Uterus (tissue), 2 donors: ENCODE measurements around the gene PRR9.

Experiments
- POLR2A ChIP-seq, 2 donors: fragments of 450-650 bp; IDR thresholded peaks; one replicate each; pipeline ENCODE4 v1.6.1; 2016; ENCODE audit warnings: antibody characterized with exemption in 2 of 2, mild to moderate bottlenecking in 1 of 2, moderate library complexity in 1 of 2
- TF ChIP-seq, protein P1 (sequence below), 4 experiments: fragments of 200-600 bp in 2 of 4; fragments of 450-650 bp in 2 of 4; sonication (generic) in 2 of 4; IDR thresholded peaks; one replicate each; pipeline ENCODE4 v1.5.1; 2016 to 2019; ENCODE audit warnings: antibody characterized with exemption in 4 of 4, mild to moderate bottlenecking in 2 of 4, moderate library complexity in 1 of 4

DNA sequence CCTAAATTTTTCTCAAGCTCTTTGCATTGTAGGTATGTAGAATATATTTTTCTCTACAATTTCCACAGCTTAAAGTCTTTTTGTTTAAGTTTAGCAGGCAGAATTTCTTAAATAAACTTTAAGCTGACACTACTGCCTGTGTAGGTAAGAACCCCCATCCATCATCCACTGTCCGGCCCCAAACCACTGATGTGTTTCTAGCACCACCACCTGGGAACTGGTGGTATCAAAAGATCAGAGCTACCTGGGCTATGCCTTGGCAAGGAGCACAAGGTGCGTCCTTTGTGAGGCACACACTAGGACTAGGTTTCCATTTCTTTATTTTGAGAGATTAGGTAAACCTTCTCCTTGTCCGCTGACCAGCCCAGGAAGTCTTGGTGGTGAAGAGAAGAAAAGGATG lies 24.7 kb upstream of the PRR9 start:
- TF ChIP-seq, protein P1, sequence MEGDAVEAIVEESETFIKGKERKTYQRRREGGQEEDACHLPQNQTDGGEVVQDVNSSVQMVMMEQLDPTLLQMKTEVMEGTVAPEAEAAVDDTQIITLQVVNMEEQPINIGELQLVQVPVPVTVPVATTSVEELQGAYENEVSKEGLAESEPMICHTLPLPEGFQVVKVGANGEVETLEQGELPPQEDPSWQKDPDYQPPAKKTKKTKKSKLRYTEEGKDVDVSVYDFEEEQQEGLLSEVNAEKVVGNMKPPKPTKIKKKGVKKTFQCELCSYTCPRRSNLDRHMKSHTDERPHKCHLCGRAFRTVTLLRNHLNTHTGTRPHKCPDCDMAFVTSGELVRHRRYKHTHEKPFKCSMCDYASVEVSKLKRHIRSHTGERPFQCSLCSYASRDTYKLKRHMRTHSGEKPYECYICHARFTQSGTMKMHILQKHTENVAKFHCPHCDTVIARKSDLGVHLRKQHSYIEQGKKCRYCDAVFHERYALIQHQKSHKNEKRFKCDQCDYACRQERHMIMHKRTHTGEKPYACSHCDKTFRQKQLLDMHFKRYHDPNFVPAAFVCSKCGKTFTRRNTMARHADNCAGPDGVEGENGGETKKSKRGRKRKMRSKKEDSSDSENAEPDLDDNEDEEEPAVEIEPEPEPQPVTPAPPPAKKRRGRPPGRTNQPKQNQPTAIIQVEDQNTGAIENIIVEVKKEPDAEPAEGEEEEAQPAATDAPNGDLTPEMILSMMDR (IDR thresholded peaks at IDR 0.05), result no peak
- TF ChIP-seq POLR2A (IDR thresholded peaks at IDR 0.05), result no peak
